H1 (cell line): ENCODE results near the gene KIF21A. TPM values are rescaled to one million over a fixed set of nuclear protein-coding genes. Genes with fewer than 3 reads are reported as not detected.

Source experiments
- SP4 ChIP-seq: IDR thresholded peaks from 2 replicates; pipeline ENCODE4 v1.6.1; 2012; ENCODE audit warnings: low read length, inconsistent platforms
- SUZ12 ChIP-seq: fragments of 200-600 bp; sonication (generic); IDR thresholded peaks from 2 replicates; pipeline ENCODE4 v1.6.1; 2012; ENCODE audit warnings: mild to moderate bottlenecking, inconsistent platforms, low read length, moderate library complexity, mixed read lengths
- polyA plus RNA-seq, 7 experiments: library from polyadenylated mRNA; depleted of rRNA in 3 of 7; stranded (reverse) in 5 of 7; unstranded in 2 of 7; fragments of >200 nt in 5 of 7; fragments of 200-250 nt in 2 of 7; gene quantifications; 1 replicate in 5 of 7; 2 replicates in 1 of 7; 4 replicates in 1 of 7; pipeline versions ENCODE4 v1.2.1 to v1.2.3, GENCODE V29; 2011 to 2013; ENCODE audit warnings: missing spikeins in 2 of 7, mixed read lengths in 2 of 7
- total RNA-seq: library from RNA; stranded (reverse); fragmentation: NEBNext Ultra II Directional; extraction: Animal tissue kit (Norgen Biotek cat#: 25700); gene quantifications from 2 replicates; pipeline ENCODE4 v1.2.1, GENCODE V29; 2021

The KIF21A gene
- total and polyA plus RNA-seq, 2 of the 8 experiments (the other 6 are each of a cell fraction or from before 2014, with no cell fraction given): 10.0 to 26.0 TPM

DNA sequence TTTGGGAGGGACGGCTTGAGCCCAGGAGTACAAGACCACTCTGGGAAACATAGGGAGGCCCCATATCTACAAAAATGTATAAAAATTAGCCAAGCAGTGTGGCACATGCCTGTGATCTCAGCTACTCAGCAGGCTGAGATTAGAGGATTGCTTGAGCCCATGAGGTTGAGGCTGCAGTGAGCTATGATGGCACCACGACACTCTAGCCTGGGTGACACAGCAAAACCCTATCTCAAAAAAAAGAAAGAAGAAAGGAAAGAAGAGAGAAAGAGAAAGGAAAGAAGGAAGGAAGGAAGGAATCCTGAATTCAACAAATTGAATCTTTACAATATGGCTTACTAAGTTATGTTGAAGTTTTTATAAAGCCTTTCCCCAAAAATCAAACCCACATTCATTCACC is 2.1 kb downstream of the KIF21A start (continued):
- no peak for TF ChIP-seq SUZ12
- TF ChIP-seq SP4: no peak
